K562 (cell line): ENCODE results near the gene RPL3. TPM values are rescaled to one million over a fixed set of nuclear protein-coding genes. Genes with fewer than 3 reads are reported as not detected.

Experiments used
- BHLHE40 ChIP-seq: IDR thresholded peaks from 2 replicates; pipeline ENCODE4 v1.6.1; 2011; ENCODE audit warnings: low read length, improper control_type of control experiment
- CBFA2T3 ChIP-seq: fragments of 450-650 bp; IDR thresholded peaks from 2 replicates; pipeline ENCODE4 v1.6.1; 2017
- CBX1 ChIP-seq: sonication (generic); IDR thresholded peaks from 2 replicates; pipeline ENCODE4 v1.6.1; 2016; ENCODE audit warnings: antibody characterized with exemption, low read depth, mild to moderate bottlenecking
- CREB1 ChIP-seq, 2 experiments: sonication (generic) in 1 of 2; formaldehyde crosslinking in 1 of 2; IDR thresholded peaks; 2 replicates each; pipeline versions ENCODE4 v1.6.1 to v1.8.0; 2012 to 2022; ENCODE audit warnings: inconsistent platforms in 1 of 2, mild to moderate bottlenecking in 1 of 2, missing genetic modification reagents in 1 of 2, moderate library complexity in 1 of 2
- E2F6 ChIP-seq, 2 experiments: IDR thresholded peaks; 2 replicates each; pipeline ENCODE4 v1.6.1; 2011; ENCODE audit warnings: borderline replicate concordance in 1 of 2, control low read depth in 1 of 2, low read depth in 1 of 2, low read length in 1 of 2, mild to moderate bottlenecking in 1 of 2, mixed read lengths in 1 of 2, moderate library complexity in 1 of 2; ENCODE audit not compliant: insufficient read depth in 1 of 2, insufficient read length in 1 of 2, poor library complexity in 1 of 2, severe bottlenecking in 1 of 2; ENCODE audit errors: extremely low read depth in 1 of 2
- EGR1 ChIP-seq: fragments of 450-650 bp; conservative IDR thresholded peaks from 2 replicates; pipeline ENCODE4 v1.6.1; 2017; ENCODE audit warnings: mild to moderate bottlenecking
- FOXA3 ChIP-seq, 2 experiments: fragments of 450-650 bp in 1 of 2; sonication (generic) in 1 of 2; formaldehyde crosslinking; IDR thresholded peaks in 1 of 2; conservative IDR thresholded peaks in 1 of 2; 2 replicates each; pipeline versions ENCODE4 v1.4.0 to v1.8.0; 2020 to 2022; ENCODE audit warnings: mild to moderate bottlenecking in 2 of 2, missing genetic modification reagents in 1 of 2
- FOXP4 ChIP-seq: sonication (generic); formaldehyde crosslinking; IDR thresholded peaks from 2 replicates; pipeline ENCODE4 v1.8.0; 2022; ENCODE audit warnings: mild to moderate bottlenecking, missing genetic modification reagents, borderline replicate concordance
- HDAC1 ChIP-seq, 2 experiments: fragments of 450-650 bp; IDR thresholded peaks; 2 replicates each; pipeline ENCODE4 v1.6.1; 2016 to 2017; ENCODE audit warnings: inconsistent platforms in 1 of 2, mild to moderate bottlenecking in 1 of 2, moderate library complexity in 1 of 2
- IRF2 ChIP-seq: sonication (generic); formaldehyde crosslinking; IDR thresholded peaks from 2 replicates; pipeline ENCODE4 v1.8.1; 2022; ENCODE audit warnings: mild to moderate bottlenecking, missing genetic modification reagents
- KAT7 ChIP-seq: sonication (generic); formaldehyde crosslinking; IDR thresholded peaks from 2 replicates; pipeline ENCODE4 v1.8.0; 2022; ENCODE audit warnings: missing genetic modification reagents, mild to moderate bottlenecking, borderline replicate concordance
- MBD2 ChIP-seq: sonication (generic); IDR thresholded peaks from 2 replicates; pipeline ENCODE4 v1.6.1; 2016; ENCODE audit warnings: low read depth, borderline replicate concordance
- MED1 ChIP-seq: sonication (generic); formaldehyde crosslinking; IDR thresholded peaks from 2 replicates; pipeline ENCODE4 v1.8.1; 2023; ENCODE audit warnings: missing genetic modification reagents, borderline replicate concordance
- MTA3 ChIP-seq: fragments of 450-650 bp; formaldehyde crosslinking; IDR thresholded peaks from 2 replicates; pipeline ENCODE4 v1.6.1; 2017; ENCODE audit warnings: mild to moderate bottlenecking, borderline replicate concordance
- MYC ChIP-seq, 2 experiments: fragments of 250-450 bp in 1 of 2; sonication (Bioruptor Pico) in 1 of 2; IDR thresholded peaks; 2 replicates each; pipeline versions ENCODE4 v1.5.1 to v1.6.1; 2012 to 2021; ENCODE audit warnings: low read depth in 2 of 2, borderline replicate concordance in 1 of 2, improper control_type of control experiment in 1 of 2, low read length in 1 of 2, mild to moderate bottlenecking in 1 of 2, moderate library complexity in 1 of 2
- NFIC ChIP-seq: fragments of 450-650 bp; IDR thresholded peaks from 2 replicates; pipeline ENCODE4 v1.6.1; 2017; ENCODE audit warnings: mild to moderate bottlenecking, inconsistent platforms
- SMARCA5 ChIP-seq: fragments of 450-650 bp; IDR thresholded peaks from 2 replicates; pipeline ENCODE4 v1.6.1; 2016
- SPI1 ChIP-seq: IDR thresholded peaks from 2 replicates; pipeline ENCODE4 v1.6.1; 2011; ENCODE audit warnings: low read depth, low read length, control low read depth, borderline replicate concordance
- TAF9B ChIP-seq: fragments of 450-650 bp; IDR thresholded peaks from 2 replicates; pipeline ENCODE4 v1.6.1; 2018; ENCODE audit warnings: mild to moderate bottlenecking; ENCODE audit not compliant: partially characterized antibody
- TCF3 ChIP-seq: sonication (generic); formaldehyde crosslinking; IDR thresholded peaks from 2 replicates; pipeline ENCODE4 v1.4.0; 2020; ENCODE audit warnings: mild to moderate bottlenecking, missing genetic modification reagents
- ZBTB43 ChIP-seq: sonication (generic); formaldehyde crosslinking; IDR thresholded peaks from 2 replicates; pipeline ENCODE4 v1.8.0; 2023; ENCODE audit warnings: mild to moderate bottlenecking, missing genetic modification reagents
- ZNF384 ChIP-seq: IDR thresholded peaks from 2 replicates; pipeline ENCODE4 v1.6.1; 2012; ENCODE audit warnings: low read depth, low read length, improper control_type of control experiment
- ZSCAN29 ChIP-seq: fragments of 450-650 bp; IDR thresholded peaks from 2 replicates; pipeline ENCODE4 v1.6.1; 2017
- polyA plus RNA-seq, 8 experiments: library from polyadenylated mRNA; depleted of rRNA in 4 of 8; stranded (reverse) in 5 of 8; unstranded in 3 of 8; fragments of >200 nt; fragmentation: Nextera tagmentation in 2 of 8; fragmentation: Illumina TruSeq in 1 of 8; extraction: Ambion mirVana in 2 of 8; extraction: Trizol in 1 of 8; gene quantifications; 2 replicates each; pipeline versions ENCODE4 v1.2.1 to v1.2.3, GENCODE V29; 2011 to 2014; ENCODE audit warnings: inconsistent platforms in 1 of 8, missing spikeins in 1 of 8
- total RNA-seq, 7 experiments: library from RNA; depleted of rRNA in 6 of 7; stranded (reverse); fragments of >200 nt in 6 of 7; fragmentation: Illumina TruSeq in 2 of 7; extraction: Trizol in 2 of 7; gene quantifications; 2 replicates each; pipeline versions ENCODE4 v1.2.1 to v1.2.3, GENCODE V29; 2011 to 2021; ENCODE audit warnings: low replicate concordance in 1 of 7

Gene RPL3
- total and polyA plus RNA-seq, 9 of the 15 experiments (the other 6 are each of a cell fraction or from before 2014, with no cell fraction given), result 1,624 to 4,066 (median 2,565) TPM

- TF ChIP-seq IRF2 (CRISPR knock-in tag) (no peak), MBD2 (0 out of 2 replicates have a peak, but pooled peaks have one; percentile 48), NFIC (peak; percentile 43; the same call in 1 of the 2 replicates), TCF3 (CRISPR knock-in tag) (peak; percentile 93), SPI1 (0 out of 2 replicates have a peak, but pooled peaks have one; percentile 55), TAF9B (no peak), KAT7 (CRISPR knock-in tag) (peak; percentile 39; the same call in 1 of the 2 replicates), E2F6 (IDR thresholded peaks at IDR 0.05; ENCODE audit: borderline replicate concordance in 1 of 2, extremely low read depth in 1 of 2, insufficient read depth in 1 of 2, insufficient read length in 1 of 2, low read depth in 1 of 2, low read length in 1 of 2, poor library complexity in 1 of 2, severe bottlenecking in 1 of 2) (no peak), CBFA2T3 (peak; percentile 91), MYC (IDR thresholded peaks at IDR 0.05; ENCODE audit: low read depth, low read length) (no peak), MYC (CRISPR knock-in tag; IDR thresholded peaks at IDR 0.05; ENCODE audit: borderline replicate concordance, low read depth) (no peak), FOXA3 (CRISPR knock-in tag; conservative IDR thresholded peaks at IDR 0.05 in 1 of 2, IDR thresholded peaks at IDR 0.05 in 1 of 2) (no peak), CBX1 (peak; percentile 61; the same call in 1 of the 2 replicates), MTA3 (0 out of 2 replicates have a peak, but pooled peaks have one; percentile 26), FOXP4 (CRISPR knock-in tag) (no peak), CREB1 (IDR thresholded peaks at IDR 0.05) (no peak), CREB1 (CRISPR knock-in tag; IDR thresholded peaks at IDR 0.05) (no peak), MED1 (CRISPR knock-in tag) (no peak), BHLHE40 (0 out of 2 replicates have a peak, but pooled peaks have one; percentile 16), EGR1 (peak; percentile 29; the same call in 1 of the 2 replicates), ZNF384 (no peak), SMARCA5 (0 out of 2 replicates have a peak, but pooled peaks have one; percentile 40), ZSCAN29 (no peak), ZBTB43 (no peak), HDAC1 (IDR thresholded peaks at IDR 0.05) (no peak; a peak in 1 of 4 replicates)
Measured at GRCh38 chr22:39273950-39274887, 45.2 kb downstream of the RPL3 start (continued).
